WTC11 (cell line): Measurements from ENCODE around the gene ARHGAP26.

ENCODE experiments used
- ATF2 ChIP-seq: sonication (generic); formaldehyde crosslinking; IDR thresholded peaks from 2 replicates; pipeline ENCODE4 v1.8.1; 2022; ENCODE audit warnings: low read depth, missing genetic modification reagents, borderline replicate concordance
- CTCF ChIP-seq: fragments of 200-600 bp; IDR thresholded peaks from 2 replicates; pipeline ENCODE4 v1.8.0; 2022; ENCODE audit warnings: antibody characterized with exemption
- E2F1 ChIP-seq: sonication (generic); formaldehyde crosslinking; IDR thresholded peaks from 2 replicates; pipeline ENCODE4 v1.8.0; 2022; ENCODE audit warnings: mild to moderate bottlenecking, missing genetic modification reagents
- FOXJ3 ChIP-seq: sonication (generic); formaldehyde crosslinking; IDR thresholded peaks from 2 replicates; pipeline ENCODE4 v1.9.0; 2021; ENCODE audit warnings: missing genetic modification reagents, mild to moderate bottlenecking, borderline replicate concordance
- NFE2L1 ChIP-seq: sonication (generic); formaldehyde crosslinking; IDR thresholded peaks from 2 replicates; pipeline ENCODE4 v1.8.1; 2023; ENCODE audit warnings: missing genetic modification reagents
- NR1H2 ChIP-seq: sonication (generic); formaldehyde crosslinking; IDR thresholded peaks from 2 replicates; pipeline ENCODE4 v1.9.0; 2021; ENCODE audit warnings: mild to moderate bottlenecking, moderate library complexity, missing genetic modification reagents
- SP1 ChIP-seq: sonication (generic); formaldehyde crosslinking; conservative IDR thresholded peaks from 2 replicates; pipeline ENCODE4 v1.8.1; 2022; ENCODE audit warnings: missing genetic modification reagents

- TF ChIP-seq CTCF (no peak), NFE2L1 (no peak), SP1 (CRISPR knock-in tag) (no peak), FOXJ3 (CRISPR knock-in tag) (no peak), E2F1 (CRISPR knock-in tag) (no peak), NR1H2 (CRISPR knock-in tag) (no peak), ATF2 (CRISPR knock-in tag) (no peak)
Observed at GRCh38 chr5:143023411-143024096, 253.4 kb downstream of the ARHGAP26 start.
